ENCODE measurements around the gene PRAMEF15.
"Not testable (repeated sequence)": the region's sequence is repeated elsewhere in the genome, so short reads cannot be mapped to it uniquely, and the experiment has no call there.

The PRAMEF15 gene

DNA sequence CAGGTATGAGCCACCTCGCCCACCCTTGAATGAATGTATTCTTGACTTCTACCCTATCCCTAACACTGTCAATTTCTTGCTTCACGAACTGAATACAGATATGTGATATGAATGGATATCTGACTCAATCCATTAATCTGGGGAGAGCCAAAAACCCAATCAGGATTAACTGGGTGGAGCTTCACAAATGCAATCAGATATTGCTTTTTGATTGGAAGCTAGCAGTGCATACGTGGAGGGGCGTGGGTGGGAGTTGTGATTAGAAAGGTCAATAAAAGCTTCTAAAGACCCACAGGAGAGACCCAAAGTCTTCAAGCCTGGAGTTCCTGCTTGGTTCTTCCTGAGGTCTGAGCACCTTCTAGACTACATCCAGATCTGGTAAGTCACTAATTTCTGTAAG, at the start of gene PRAMEF15:
PRAMEF15 (plus strand) TSS at position 301 of the 400 bp plus-strand sequence. CDS start 2,827 bp downstream, outside the sequence.
- DNase-seq (ENCODE audit: low spot score) = not testable (repeated sequence)

DNA sequence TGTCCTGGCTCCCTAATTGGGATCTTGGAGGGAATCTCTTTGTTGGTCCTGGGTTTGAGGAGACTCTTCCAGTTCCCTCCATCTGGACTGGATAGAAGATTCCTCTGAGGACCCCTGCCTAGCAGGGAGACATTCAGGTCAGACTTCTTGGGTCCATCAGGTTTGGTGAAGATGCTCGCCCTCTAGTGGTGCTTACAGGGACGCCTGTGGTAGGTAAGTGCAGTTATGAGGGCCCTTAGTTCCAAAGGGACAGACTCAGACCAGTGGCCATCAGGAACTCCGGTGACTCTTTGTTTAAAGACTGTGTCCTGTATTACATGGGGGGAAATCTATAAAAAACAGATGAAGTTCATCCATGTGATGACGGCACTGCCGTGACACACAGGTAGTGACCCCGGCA, 38.4 kb upstream of the PRAMEF15 start:
- not testable (repeated sequence) for DNase-seq (ENCODE audit: low spot score)

DNA sequence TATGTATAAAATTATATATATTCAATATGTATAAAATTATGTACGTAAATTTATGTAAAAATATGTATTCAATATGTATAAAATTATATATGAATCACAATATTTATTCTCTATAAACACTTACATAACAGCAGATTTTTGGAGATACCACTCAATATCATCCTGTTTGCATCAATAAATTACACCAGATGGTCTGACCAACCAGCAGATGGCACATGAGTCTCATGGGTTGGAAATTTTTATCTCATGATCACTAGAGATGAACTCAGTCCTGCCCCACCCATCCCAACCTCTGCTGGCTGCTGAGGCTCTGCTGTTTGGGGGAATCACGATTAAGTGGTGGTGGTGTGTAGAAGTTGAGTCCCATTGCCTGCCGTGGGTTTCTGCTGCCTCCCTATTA, 35.8 kb upstream of the PRAMEF15 start:
- DNase-seq (ENCODE audit: low spot score) = not testable (repeated sequence)

DNA sequence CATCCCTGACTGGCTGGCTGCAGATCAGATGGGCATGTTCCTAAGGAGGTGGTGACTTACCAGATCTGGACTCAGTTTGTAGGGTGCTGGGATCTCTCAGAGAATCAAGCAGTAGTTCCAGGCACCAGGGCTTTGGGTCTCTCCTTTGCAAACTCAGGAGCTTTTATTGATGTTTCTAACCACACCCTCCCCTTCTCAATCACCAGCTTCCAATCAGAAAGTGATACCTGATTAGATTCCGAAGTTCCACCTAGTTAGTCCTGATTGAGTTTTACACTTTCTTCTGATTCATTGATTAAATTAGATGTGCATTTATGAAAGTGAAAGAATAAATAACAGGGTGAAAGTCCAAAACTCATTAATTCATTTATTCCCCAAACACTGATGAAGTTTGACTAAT, 30.3 kb upstream of the PRAMEF15 start, which contains the start of gene PRAMEF8:
PRAMEF8 (minus strand) TSS at position 101 of the 400 bp plus-strand sequence. CDS start 1,046 bp downstream, outside the sequence.
- DNase-seq (ENCODE audit: low spot score) = not testable (repeated sequence)

DNA sequence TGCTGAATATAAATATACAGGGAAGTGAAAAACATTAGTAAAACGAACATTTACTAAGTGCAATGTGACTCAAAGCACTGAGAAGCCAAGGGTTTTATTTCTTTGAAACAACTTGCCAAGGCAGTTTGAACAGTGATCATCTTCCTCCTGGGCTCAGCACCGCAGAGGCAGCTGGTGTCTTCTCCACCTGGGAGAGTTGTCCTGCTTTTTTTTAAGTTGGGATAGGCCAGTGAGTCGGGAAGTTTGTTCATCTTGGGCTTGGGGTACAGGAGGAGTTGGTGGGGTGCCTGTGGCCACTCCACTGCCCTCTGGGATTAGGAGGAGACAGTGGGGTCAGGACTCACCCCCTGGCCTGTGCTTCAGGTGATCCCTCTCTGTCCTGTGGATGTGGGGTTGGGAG, 26.4 kb upstream of the PRAMEF15 start:
- not testable (repeated sequence) for DNase-seq (ENCODE audit: low spot score)

DNA sequence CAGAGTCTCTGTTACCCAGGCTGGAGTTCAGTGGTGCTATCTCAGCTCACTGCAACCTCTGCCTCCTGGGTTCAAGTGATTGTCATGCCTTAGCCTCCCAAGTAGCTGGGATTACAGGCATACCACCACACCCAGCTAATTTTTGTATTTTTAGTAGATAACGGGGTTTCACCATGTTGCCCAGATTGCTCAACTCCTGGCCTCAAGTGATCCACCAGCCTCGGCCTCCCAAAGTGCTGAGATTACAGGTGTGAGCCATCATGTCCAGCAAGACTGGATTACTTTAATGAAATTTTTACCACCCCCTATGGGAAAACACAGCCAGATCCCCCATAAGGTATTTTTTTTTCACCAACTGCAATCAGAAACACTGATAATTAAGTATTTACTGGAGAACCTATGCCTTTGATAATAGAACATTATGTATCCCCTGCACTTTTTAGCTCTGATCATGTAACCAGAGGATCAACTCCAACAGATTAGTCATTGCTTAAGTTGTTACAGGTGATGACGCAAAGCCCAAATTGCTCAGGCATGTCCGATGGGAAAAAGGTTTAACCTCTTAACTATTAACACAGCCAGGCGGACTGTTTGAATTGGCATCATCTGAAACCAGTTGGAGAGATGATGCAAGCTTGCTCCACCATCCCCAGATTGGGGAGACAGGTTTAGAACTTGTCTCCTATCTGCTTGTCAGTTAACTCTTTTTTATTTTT, 18.0 kb upstream of the PRAMEF15 start:
- DNase-seq (ENCODE audit: low spot score) = not testable (repeated sequence)

DNA sequence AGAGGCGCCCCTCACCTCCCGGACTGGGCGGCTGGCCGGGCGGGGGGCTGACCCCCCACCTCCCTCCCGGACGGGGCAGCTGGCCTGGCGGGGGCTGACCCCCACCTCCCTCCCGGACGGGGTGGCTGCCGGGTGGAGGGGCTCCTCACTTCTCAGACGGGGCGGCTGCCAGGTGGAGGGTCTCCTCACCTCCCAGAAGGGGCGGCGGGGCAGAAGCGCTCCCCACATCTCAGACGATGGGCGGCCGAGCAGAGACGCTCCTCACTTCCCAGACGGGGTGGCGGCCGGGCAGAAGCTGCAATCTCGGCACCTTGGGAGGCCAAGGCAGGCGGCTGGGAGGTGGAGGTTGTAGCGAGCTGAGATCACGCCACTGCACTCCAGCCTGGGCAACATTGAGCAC, 16.7 kb upstream of the PRAMEF15 start:
- DNase-seq (ENCODE audit: low spot score) = not testable (repeated sequence)

DNA sequence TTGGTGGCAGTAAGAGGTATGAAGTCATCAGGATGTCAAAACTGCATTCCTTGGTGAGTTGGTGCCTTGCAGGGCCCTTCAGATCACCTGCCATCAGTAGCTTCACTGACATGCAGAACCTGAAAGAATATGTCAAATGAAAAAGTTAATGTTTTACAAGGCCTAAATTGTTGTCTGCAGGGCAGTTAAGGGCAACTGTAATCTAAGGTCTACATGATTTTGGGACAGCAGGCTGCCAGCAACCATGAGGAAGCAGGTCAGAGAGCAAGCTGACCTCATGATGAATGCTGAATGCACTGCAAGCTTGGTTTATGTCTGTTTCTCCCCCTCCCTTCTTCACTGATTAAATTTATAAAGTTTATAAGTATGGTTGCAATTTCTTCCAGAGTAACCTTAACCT, 13.2 kb upstream of the PRAMEF15 start:
- not testable (repeated sequence) for DNase-seq (ENCODE audit: low spot score)

DNA sequence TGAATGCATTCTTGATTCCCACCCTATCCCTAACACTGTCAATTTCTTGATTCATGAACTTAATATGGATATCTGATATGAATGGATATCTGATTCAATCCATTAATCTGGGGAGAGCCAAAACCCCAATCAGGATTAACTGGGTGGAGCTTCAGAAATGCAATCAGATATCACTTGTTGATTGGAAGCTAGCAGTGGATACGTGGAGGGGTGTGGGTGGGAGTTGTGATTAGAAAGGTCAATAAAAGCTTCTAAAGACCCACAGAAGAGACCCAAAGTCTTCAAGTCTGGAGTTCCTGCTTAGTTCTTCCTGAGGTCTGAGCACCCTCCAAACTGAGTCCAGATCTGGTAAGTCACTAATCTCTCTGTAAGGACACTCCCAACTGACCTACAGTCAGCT, 12.1 kb upstream of the PRAMEF15 start, which contains the start of gene PRAMEF33:
PRAMEF33 (plus strand) TSS at position 301 of the 400 bp plus-strand sequence. CDS start 2,416 bp downstream, outside the sequence.
- not testable (repeated sequence) for DNase-seq (ENCODE audit: low spot score)

DNA sequence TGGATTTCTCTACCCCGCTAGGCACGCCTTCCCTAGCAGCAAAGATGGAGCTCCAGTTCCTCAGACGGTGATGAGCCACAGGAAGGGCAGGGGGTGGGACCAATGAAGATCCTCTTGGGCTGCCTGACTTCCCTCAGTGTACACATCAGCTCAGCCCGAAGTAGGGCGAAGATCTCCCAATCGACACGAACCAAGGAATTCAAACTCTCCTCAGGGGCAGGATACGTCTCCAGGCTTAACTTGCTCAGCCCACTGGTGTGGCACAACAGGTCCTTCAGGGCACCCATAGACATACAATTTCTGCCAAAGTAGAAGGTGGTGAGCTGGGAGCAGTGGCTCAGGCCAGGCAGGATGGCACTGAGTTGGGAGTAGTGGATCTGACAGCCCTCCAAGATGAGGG, 27.1 kb downstream of the PRAMEF15 start:
- not testable (repeated sequence) for DNase-seq (ENCODE audit: low spot score)

DNA sequence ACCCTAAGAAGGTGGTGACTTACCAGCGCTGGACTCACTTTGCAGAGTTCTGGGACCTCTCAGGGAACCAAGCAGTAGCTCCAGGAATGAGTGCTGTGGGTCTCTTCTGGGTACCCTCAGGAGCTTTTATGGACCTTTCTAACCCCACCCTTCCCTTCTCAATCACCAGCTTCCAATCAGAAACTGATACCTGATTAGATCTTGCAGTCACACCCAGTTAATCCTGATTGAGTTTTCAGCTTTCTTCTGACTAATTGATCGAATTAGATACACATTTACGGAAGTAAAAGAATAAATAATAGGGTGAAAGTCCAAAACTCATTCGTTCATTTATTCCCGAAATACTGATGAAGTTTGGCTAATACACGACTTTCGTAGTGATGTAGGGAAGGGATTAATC, 31.7 kb downstream of the PRAMEF15 start, which contains the start of gene PRAMEF14:
PRAMEF14 (minus strand) TSS at position 101 of the 400 bp plus-strand sequence. CDS start 1,820 bp downstream, outside the sequence.
- DNase-seq (ENCODE audit: low spot score) = not testable (repeated sequence)

DNA sequence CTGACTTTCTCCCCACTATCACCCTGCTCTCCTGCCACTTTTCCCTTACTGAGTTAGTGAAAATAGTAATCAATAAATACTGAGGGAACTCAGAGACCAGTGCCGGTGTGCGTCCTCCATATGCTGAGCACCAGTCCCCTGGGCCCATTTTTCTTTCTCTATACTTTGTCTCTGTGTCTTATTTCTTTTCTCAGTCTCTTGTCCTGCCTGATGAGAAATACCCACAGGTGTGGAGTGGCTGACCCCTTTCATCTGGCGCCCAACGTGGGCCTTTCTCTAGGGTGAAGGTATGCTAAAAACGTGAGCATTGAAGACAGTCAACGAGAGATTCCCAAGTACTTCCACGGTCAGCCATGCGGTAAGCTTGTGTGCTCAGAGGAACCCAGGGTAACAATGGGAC, 38.1 kb downstream of the PRAMEF15 start:
- DNase-seq (ENCODE audit: low spot score) = not testable (repeated sequence)

DNA sequence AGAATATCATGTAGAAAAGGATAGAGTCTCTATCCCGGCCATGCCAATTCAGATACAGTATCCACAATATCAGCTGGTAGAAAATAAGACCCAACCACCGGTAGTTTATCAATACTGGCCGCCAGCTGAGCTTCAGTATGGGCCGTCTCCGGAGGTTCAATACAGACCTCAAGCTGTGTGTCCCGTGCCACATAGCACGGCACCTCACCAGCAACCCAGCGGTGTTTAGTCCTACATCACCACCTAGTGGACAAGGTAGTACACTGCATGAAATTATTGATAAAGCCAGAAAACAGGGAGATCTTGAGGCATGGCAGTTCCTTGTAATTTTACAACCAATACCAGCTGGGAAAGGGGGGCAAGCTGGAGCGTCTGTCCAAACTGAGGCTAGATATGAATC, 39.1 kb downstream of the PRAMEF15 start:
- DNase-seq (ENCODE audit: low spot score) = not testable (repeated sequence)

DNA sequence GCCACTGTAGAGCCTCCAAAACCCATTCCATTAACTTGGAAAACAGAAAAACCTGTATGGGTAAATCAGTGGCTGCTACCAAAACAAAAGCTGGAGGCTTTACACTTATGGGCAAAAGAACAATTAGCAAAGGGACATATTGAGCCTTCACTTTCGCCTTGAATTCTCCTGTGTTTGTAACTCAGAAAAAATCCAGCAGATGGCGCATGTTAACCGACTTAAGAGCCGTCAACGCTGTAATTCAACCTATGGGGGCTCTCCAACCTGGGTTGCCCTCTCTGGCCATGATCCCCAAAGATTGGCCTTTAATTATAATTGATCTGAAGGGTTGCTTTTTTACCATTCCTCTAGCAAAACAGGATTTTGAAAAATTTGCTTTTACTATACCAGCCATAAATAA, 41.4 kb downstream of the PRAMEF15 start:
- not testable (repeated sequence) for DNase-seq (ENCODE audit: low spot score)

DNA sequence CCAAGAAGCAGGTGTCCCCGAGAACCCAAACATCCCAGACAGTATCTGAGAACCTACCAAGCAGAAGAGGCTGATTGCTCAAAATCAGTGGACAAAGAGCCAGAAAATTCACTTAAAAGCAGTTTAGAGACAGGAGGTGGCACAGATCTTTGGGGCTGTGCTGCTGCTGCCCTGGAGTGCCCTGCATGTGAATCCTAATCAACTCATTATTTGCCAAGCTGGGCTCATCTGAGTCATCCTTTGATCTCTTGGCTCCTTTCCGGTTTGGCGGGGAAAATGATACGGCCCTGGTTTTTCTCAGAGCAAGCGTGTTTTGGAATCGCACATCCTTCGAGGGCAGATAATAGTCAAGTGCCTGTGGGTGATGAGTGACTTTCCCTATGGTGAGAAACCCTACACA, 47.0 kb downstream of the PRAMEF15 start:
- DNase-seq (ENCODE audit: low spot score) = not testable (repeated sequence)

DNA sequence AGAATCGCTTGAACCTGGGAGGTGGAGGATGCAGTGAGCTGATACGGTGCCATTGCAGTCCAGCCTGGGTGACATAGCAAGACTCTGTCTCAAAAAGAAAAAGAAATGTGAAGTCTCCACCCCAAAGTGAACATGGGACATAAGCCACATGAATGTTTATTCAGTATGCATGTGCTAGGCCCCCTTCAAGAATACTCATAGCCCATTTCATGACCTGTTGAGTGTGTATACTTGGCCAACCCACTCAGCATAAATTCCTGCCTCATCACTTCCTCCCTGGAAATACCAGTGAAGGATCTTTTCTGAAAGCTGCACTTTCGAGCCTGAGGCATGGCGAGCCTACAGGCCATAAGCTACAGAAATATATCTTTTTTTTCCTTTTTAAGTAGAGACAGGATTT, 49.5 kb downstream of the PRAMEF15 start:
- not testable (repeated sequence) for DNase-seq (ENCODE audit: low spot score)

DNA sequence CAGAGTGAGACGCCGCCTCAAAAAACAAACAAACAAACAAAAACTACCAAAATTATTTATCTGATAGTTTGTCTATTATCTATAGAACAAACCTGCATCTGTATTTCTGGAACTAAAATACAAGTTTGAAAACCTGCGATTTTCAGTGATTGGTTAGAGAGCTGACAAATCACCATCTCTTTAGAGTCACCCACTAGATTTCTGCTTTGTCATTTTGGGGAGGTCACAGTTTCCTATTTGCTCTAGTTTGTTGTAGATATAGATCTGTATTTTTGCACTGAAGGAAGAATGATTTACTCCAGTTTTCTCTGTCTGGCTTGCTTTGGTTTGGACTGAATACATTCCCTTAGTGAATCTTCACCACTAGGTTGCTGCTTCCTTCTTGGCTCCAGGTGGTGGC, 51.2 kb downstream of the PRAMEF15 start:
- DNase-seq (ENCODE audit: low spot score) = not testable (repeated sequence)

DNA sequence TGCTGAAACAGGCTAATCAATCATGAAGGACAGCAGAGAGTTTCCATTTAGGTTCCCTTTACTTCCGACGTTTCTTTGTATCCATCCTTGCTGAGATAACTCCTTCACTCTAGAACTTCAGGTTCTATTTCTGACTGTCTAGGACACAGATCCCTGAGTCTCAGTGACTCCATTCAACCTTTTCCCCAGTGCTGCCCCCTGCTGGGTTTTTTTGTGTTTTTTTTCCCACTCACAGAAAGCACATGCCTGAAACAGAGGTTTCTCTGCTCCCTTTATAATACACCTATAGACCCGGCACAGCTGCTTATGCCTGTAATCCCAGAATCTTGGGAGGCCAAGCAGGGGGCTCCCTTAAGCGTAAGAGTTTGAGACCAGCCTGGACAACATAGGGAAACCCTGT, 53.2 kb downstream of the PRAMEF15 start:
- not testable (repeated sequence) for DNase-seq (ENCODE audit: low spot score)

Data from ecto neural progenitor cell (in vitro differentiated cells).